BE2C (cell line): ENCODE results near the gene NDST1.

ENCODE experiments used
- DNase-seq: peaks from one replicate; pipeline ENCODE4 v3.0.0-alpha.2; 2020
- H3K27me3 ChIP-seq: fragments of 250-450 bp; sonication (Bioruptor Pico); 2 replicates; pipeline ENCODE4 v1.5.1; 2020; ENCODE audit warnings: mild to moderate bottlenecking
- H3K36me3 ChIP-seq: fragments of 250-450 bp; sonication (Bioruptor Pico); 2 replicates; pipeline ENCODE4 v1.5.1; 2020; ENCODE audit warnings: mild to moderate bottlenecking
- H3K4me1 ChIP-seq: fragments of 250-450 bp; sonication (Bioruptor Pico); 2 replicates; pipeline ENCODE4 v1.5.1; 2020
- H3K4me3 ChIP-seq: 2 replicates; pipeline ENCODE4 v1.5.1; 2011; ENCODE audit warnings: low read depth, low read length
- H3K9me3 ChIP-seq: fragments of 250-450 bp; sonication (Bioruptor Pico); 2 replicates; pipeline ENCODE4 v1.5.1; 2020
- TF ChIP-seq, protein P1 (sequence below): IDR thresholded peaks from 2 replicates; pipeline ENCODE4 v1.5.1; 2012; ENCODE audit warnings: mild to moderate bottlenecking, low read depth, low read length

NDST1 gene

DNA sequence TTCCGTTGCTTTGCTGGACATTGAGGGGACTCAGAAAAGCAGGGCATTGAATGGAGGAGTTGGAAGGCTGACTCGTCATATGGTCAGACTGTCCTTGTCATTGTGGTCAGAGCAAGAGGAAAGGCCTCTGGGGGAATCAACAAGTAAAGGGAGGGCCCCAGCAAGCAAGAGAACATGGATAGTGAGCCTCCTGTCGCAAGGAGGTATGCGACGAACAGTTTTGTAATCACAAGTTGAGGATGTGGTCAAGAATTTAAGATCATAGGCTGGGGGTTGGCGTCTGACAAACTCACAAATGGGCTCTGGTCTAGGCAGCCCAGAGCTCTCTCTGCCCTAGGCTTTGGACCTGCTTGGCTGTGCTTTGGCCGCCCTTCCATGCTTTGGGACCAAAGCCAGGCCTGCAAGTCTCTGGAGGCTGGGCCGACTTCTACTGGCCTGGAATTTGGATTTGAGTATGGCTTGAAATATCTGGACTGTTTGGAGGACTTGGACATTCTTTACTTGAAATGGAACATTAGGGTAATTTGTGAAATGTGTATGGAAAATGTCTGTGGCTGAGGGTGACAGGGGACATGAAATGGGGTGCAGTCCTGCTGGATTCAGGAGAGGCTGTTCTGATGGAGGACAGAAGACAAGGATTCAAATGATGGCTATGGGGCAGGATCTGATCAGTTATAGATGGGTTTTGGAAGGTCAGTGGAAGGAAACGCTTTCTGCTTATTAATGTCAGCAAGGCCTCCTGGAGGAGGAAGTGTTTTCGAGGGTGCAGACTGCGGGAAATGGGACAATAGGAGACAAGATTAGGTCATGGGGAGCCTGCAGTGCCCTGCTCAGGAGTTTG, 19.2 kb upstream of the NDST1 start:
- H3K36me3 ChIP-seq, result peaks cover 6% of the 10 kb centered on the region
- peaks cover 15% of the 10 kb centered on the region for H3K4me1 ChIP-seq
- H3K4me3 ChIP-seq, result no peak overlapping the region
- no peaks in the 10 kb centered on the region for H3K9me3 ChIP-seq
- TF ChIP-seq, protein P1, sequence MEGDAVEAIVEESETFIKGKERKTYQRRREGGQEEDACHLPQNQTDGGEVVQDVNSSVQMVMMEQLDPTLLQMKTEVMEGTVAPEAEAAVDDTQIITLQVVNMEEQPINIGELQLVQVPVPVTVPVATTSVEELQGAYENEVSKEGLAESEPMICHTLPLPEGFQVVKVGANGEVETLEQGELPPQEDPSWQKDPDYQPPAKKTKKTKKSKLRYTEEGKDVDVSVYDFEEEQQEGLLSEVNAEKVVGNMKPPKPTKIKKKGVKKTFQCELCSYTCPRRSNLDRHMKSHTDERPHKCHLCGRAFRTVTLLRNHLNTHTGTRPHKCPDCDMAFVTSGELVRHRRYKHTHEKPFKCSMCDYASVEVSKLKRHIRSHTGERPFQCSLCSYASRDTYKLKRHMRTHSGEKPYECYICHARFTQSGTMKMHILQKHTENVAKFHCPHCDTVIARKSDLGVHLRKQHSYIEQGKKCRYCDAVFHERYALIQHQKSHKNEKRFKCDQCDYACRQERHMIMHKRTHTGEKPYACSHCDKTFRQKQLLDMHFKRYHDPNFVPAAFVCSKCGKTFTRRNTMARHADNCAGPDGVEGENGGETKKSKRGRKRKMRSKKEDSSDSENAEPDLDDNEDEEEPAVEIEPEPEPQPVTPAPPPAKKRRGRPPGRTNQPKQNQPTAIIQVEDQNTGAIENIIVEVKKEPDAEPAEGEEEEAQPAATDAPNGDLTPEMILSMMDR, result no peak
- peak; percentile 34 for DNase-seq
- no peaks in the 10 kb centered on the region for H3K27me3 ChIP-seq

DNA sequence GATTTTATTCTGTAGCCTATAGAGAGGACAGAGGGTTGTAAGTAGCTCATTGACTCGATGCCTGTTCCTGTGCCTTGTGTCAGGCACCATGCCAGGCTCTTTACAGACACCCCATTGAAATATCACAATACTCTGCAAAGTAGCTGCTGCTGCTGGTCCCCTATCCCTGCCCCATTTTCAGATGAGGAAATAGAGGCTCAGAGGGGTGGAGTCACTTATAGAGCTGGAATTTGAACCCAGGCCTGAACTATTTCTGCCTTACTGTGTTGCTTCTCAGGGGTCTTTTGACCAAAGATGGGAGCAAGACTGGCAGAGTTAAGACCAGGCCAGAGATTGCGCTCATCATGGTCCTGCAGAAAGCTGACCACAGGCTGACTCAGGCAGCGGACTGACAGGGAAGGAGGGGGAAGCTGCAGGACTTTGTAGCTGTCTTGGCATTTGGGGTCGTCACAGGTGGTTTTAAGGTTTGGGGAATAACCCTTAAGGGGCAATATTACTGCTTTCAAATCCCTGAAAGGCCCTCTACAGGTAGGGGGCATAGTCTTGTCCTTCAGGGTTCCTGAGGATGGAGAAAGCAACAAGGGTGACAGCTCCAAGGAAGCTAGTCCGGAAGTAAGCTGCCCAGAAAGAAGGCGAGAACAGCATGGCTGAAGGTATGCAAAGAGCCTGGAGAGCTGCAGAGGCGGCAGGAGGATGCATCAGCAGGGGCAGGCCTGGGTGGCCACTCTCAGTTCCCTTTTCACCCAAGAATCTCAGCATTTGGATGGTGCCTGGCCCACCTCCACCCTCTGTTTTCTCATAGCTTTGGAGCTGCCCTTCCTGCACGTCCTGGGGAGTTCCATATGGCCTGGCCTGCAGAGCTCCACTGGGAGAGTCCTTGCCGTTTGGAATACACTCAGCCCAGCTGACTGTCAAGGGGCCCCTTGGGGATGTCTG, 18.3 kb upstream of the NDST1 start:
- Histone ChIP-seq H3K9me3 (no peaks in the 10 kb centered on the region), H3K27me3 (no peaks in the 10 kb centered on the region), H3K4me3 (no peak overlapping the region), H3K4me1 (peaks cover 15% of the 10 kb centered on the region), H3K36me3 (peaks cover 6% of the 10 kb centered on the region)
- no peak for DNase-seq
- TF ChIP-seq, protein P1, result no peak

DNA sequence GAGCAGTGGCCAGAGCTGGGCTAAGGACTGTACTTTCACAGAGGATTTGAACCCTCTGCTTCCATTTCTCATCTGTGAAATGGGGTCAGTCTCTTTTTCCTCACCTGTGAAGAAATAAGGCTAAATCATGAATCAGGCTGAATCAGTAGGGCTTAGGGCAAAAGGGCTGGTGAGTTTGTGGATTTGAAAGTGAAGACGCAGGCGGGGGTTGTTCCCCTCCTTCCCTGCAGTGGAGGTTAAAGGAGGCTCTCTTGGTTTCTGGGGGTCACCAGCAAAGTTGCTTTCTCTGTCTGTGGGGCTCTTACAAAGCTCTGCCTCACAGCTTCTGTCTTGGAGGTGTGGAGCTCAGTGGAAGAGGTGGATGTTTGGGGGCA, 17.6 kb upstream of the NDST1 start:
- Histone ChIP-seq H3K4me1 (peaks cover 11% of the 10 kb centered on the region), H3K9me3 (no peaks in the 10 kb centered on the region), H3K4me3 (no peak overlapping the region), H3K36me3 (peaks cover 6% of the 10 kb centered on the region), H3K27me3 (no peaks in the 10 kb centered on the region)
- TF ChIP-seq, protein P1, result no peak
- no peak for DNase-seq

DNA sequence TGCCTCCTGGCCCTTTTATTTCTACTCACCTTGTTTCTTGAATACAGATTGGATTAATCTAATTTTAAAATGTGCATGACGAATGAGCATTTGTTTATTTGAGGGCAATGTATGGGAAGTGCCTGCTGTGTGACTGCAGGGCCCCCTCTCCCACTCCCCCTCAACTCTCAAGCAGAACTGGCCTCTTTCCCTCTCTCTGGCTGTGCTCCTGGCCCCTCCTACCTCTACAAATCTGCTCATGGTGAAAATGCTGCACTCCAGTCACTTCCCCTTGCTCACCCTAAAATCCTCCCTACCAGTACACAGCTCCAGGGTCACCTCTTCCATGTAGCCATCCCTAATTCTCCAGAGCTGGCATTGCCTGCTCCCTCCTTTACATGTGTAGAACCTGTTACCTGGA, 17.2 kb upstream of the NDST1 start:
- TF ChIP-seq, protein P1, result no peak
- H3K36me3 ChIP-seq, result peaks cover 6% of the 10 kb centered on the region
- H3K27me3 ChIP-seq, result no peaks in the 10 kb centered on the region
- no peaks in the 10 kb centered on the region for H3K9me3 ChIP-seq
- DNase-seq, result no peak
- peaks cover 11% of the 10 kb centered on the region for H3K4me1 ChIP-seq
- H3K4me3 ChIP-seq, result no peak overlapping the region

DNA sequence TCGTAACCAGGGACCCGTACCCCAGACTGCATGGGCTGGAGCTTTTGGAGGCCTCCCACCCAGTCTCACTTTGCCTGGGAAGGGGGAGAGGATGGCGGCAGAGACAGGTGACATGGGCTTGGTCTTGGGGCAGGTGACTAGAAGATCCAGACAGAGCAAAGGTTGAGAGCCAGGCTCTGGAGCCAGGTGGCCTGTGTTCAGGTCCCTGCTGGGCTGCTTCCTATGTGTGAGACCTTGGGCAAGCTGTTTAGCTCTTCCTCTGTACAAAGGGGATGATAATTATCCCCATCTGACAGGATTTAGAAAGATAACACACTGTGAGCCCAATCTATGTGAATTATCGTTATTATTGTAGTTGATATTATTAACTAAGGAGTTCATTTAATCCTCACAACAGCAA, 16.1 kb upstream of the NDST1 start:
- no peak for DNase-seq
- no peaks in the 10 kb centered on the region for H3K9me3 ChIP-seq
- H3K4me1 ChIP-seq, result peaks cover 11% of the 10 kb centered on the region
- TF ChIP-seq, protein P1, result no peak
- H3K27me3 ChIP-seq, result no peaks in the 10 kb centered on the region
- no peak overlapping the region for H3K4me3 ChIP-seq
- peaks cover 6% of the 10 kb centered on the region for H3K36me3 ChIP-seq
